Urinary bladder (tissue), 4 donors: ENCODE measurements around the gene RPS5. TPM values are rescaled to one million over a fixed set of nuclear protein-coding genes. Genes with fewer than 3 reads are reported as not detected.
"Not testable (repeated sequence)": the region's sequence is repeated elsewhere in the genome, so short reads cannot be mapped to it uniquely, and the experiment has no call there.

ENCODE experiments used
- DNase-seq: peaks from one replicate; pipeline ENCODE4 v3.0.0-alpha.2; 2015; ENCODE audit errors: extremely low spot score
- H3K27ac ChIP-seq: one replicate; pipeline ENCODE4 v1.5.1; 2013; ENCODE audit warnings: low read depth, mild to moderate bottlenecking, moderate library complexity
- H3K36me3 ChIP-seq: one replicate; pipeline ENCODE4 v1.6.1; 2013; ENCODE audit warnings: mild to moderate bottlenecking, moderate library complexity; ENCODE audit not compliant: insufficient read depth
- H3K4me1 ChIP-seq: one replicate; pipeline ENCODE4 v1.6.1; 2013; ENCODE audit warnings: mild to moderate bottlenecking, moderate library complexity; ENCODE audit not compliant: insufficient read depth
- H3K4me3 ChIP-seq: one replicate; pipeline ENCODE4 v1.5.1; 2013; ENCODE audit warnings: low read depth, low read length
- WGBS: extraction: QIAGEN DNeasy Blood & Tissue Kit; methylation state at CpG from one replicate; pipeline ENCODE4 v1.1.7; 2013; 5-methylcytosine and 5-hydroxymethylcytosine counted together
- polyA plus RNA-seq: library from polyadenylated mRNA; stranded (reverse); fragments of 200-250 nt; gene quantifications from one replicate; pipeline ENCODE4 v1.2.3, GENCODE V29; 2013
- total RNA-seq: library from RNA; depleted of rRNA; stranded (reverse); fragments of >200 nt; gene quantifications from one replicate; pipeline ENCODE4 v1.2.3, GENCODE V29; 2014
- donor health status: healthy with polysubstance abuse.
- donor health status: healthy.

RPS5 gene
- total RNA-seq (1,214 TPM), polyA plus RNA-seq (1,879 TPM)

DNA sequence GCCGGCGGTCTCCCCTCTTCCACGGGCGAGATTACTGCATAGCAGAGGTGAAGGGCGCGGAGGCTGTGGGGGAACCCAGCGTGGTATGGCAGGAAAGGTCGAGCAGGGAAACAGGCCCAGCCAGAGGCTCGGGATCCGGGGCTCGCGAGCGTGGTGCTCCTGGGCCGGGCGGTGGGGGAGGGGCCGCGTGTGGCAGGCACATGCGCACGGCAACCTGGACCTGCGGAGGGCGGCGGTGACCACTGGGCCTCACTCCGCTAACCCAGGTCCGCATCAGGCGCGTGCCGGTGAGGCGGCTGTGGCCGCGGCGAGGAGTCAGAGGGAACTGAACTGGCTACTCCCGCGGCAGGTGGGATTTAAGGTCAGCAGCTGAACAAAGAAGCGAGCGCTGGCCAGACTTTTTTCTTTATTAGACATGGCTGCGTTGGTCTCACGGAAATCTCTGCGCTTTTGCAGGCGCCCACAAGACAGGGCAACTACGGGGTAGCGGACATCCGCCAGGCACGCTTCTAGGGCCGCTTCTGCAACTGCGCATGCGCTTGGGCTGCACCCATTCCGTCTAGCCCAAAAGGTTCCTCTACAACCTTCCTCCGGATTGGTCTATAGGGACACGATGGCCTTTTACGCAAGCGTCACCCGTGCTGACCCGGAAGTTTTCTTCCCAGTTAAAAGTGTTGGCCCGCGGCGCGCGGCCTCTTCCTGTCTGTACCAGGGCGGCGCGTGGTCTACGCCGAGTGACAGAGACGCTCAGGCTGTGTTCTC is at the start of gene RPS5:
RPS5 (plus strand) TSS at position 694 of the 762 bp plus-strand sequence. CDS start 869 bp downstream, outside the sequence.
- DNase-seq: peak; percentile 97
- under 1% methylated on average over 64 of the region's 64 CpGs for WGBS
- Histone ChIP-seq H3K4me1 (peaks cover 2% of the 10 kb centered on the region), H3K4me3 (peak within 1 kb of the TSS; percentile 78), H3K27ac (peak within 1 kb of the TSS; percentile 99), H3K36me3 (no peaks in the 10 kb centered on the region)

DNA sequence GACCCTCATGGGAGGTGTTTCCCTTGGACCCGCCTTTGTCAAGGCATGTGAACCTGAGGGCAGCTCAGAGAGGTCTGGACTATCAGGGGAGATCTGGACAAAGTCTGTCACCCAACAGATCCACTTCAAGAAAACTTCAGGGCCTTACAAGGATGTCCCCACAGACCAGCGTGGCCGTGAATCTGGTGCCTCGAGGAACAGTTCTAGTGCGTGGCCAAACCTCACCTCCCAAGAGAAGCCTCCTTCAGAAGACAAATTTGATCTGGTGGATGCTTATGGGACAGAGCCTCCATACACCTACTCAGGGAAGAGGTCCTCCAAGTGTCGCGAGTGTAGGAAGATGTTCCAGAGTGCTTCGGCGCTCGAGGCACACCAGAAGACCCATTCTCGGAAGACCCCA is 48.7 kb upstream of the RPS5 start:
- H3K36me3 ChIP-seq: peaks cover 2% of the 10 kb centered on the region
- H3K4me1 ChIP-seq: no peaks in the 10 kb centered on the region
- H3K27ac ChIP-seq: no peak overlapping the region
- DNase-seq: no peak
- WGBS: 97% methylated on average over 11 of the region's 11 CpGs
- no peak overlapping the region for H3K4me3 ChIP-seq

DNA sequence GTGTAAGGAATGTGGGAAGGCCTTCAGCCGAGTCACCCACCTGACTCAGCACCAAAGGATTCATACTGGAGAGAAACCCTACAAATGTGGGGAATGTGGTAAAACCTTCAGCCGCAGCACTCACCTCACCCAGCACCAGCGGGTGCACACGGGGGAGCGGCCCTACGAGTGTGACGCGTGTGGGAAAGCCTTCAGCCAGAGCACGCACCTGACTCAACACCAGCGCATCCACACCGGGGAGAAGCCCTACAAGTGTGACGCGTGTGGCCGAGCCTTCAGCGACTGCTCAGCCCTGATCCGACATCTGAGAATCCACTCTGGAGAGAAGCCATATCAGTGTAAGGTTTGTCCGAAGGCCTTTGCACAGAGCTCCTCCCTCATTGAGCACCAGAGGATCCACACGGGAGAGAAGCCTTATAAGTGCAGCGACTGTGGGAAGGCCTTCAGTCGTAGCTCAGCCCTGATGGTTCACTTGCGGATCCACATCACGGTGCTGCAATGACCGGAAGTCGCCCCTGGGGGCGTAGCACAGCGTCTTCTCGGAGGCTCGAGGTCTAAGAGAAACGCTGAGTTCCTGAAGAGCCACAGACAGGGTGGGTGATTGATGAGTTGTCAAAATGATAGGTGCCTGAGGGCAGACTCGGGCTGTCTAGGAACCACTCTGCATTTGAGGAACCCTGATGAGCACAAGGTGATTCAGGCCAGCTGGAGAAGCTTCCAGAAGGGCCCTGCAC is 48.1 kb upstream of the RPS5 start:
- peaks cover 2% of the 10 kb centered on the region for H3K36me3 ChIP-seq
- H3K4me1 ChIP-seq: no peaks in the 10 kb centered on the region
- H3K4me3 ChIP-seq: no peak overlapping the region
- WGBS: 78% methylated on average over 30 of the region's 30 CpGs
- H3K27ac ChIP-seq: no peak overlapping the region
- DNase-seq: no peak

DNA sequence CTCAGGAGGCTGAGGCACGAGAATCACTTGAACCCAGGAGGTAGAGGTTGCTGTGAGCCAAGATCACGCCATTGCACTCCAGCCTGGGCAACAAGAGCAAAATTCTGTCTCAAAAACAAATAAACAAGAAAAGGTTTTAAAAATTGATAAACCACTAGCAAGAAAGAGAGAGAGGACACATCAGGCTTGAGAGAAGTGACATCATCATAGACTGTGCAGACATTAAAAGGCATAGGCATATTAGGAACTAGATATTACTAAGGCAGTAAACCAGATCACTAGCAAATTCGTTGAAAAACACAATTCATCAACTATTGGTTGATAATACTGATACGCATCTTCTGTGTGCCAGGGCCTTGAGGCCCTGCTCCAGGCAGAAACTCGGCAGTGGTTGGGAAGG is 41.5 kb upstream of the RPS5 start:
- WGBS: 69% methylated on average over 5 of the region's 5 CpGs
- Histone ChIP-seq H3K4me1 (no peaks in the 10 kb centered on the region), H3K27ac (no peak overlapping the region), H3K36me3 (peaks cover 2% of the 10 kb centered on the region), H3K4me3 (no peak overlapping the region)
- DNase-seq: no peak

DNA sequence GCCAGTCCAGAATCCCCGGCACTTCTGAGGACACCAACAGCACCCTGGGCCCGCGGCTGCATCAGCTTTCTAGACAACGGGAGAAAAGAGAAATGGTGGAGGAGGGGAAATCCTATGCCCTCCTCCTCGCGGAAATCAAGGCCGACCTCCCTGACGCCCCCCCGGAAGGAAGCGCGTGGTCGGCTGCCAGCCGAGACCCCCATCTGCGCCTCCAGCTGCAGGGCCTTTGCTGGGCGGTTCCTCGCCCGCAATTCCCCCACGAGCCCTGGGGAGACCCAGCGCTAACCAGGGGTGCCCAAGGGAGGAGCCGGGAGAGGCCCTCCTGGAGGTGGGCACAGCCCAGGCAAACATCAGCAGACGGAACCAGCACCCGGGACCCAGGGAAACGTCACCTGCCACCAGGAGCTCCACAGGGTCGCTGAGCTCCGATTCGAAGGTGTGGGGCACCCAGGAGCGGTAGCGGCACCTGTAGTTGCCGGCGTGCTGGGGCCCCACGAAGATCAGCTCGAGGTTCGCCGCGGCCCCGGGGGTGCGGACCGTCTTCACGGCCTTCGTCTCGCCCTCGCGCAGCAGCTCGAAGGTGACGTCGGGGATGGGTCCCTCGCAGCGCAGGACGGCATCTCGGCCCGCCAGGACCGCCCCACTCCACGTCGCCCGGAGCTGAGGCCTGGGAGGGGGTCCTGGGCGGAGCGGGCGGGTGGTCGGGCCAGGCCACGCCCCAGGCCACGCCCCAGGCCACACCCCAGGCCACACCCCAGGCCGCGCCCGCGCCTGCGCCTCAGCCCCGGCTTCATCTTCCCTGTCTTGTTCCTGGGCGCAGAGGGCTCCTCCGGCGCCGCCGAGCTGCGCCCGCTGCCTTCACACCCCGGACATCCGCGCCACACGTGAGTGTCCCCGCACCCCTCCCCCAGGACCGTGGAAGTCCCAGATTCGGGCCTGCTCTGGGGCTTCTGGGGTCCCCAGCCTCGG is 39.8 kb upstream of the RPS5 start:
- H3K4me3 ChIP-seq: peak overlapping the region; percentile 23
- H3K27ac ChIP-seq: no peak overlapping the region
- no peaks in the 10 kb centered on the region for H3K36me3 ChIP-seq
- H3K4me1 ChIP-seq: no peaks in the 10 kb centered on the region
- 1% methylated on average over 82 of the region's 82 CpGs for WGBS
- DNase-seq: no peak

DNA sequence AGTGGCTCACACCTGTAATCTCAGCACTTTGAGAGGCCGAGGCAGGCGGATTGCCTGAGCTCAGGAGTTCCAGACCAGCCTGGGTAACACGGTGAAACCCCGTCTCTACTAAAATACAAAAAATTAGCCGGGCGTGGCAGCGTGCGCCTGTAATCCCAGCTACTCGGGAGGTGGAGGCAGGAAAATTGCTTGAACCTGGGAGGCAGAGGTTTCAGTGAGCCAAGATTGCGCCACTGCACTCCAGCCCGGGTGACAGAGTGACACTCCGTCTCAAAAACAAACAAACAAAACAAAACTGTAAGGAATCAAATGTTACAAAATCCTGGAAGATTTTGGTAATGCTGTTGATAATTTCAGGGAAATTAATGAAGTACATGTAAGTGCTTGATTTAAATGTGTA is 39.0 kb upstream of the RPS5 start:
- H3K36me3 ChIP-seq, H3K27ac ChIP-seq, H3K4me1 ChIP-seq, DNase-seq: not testable (repeated sequence)
- H3K4me3 ChIP-seq: peak overlapping the region; percentile 23
- WGBS: 27% methylated on average over 12 of the region's 12 CpGs

DNA sequence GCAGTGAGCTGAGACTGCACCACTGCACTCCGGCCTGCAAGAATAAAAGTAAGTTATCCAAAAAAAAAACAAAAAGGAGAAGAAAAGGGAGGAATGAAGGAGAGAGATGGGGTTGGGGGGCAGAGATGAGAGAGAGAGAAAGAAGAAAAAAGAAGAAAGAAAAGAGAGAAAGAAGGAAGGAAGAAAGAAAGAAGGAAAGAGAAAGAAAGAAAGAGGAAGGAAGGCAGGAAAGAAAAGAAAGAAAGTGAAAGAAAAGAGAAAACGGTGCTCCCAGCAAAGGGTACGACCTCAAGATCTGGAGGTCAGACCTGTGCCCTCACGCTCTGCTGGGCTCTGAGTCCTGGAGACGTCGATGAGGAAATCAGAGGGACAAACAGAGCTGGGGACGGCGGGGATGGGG is 37.5 kb upstream of the RPS5 start:
- Histone ChIP-seq H3K4me3 (no peak overlapping the region), H3K36me3 (no peaks in the 10 kb centered on the region), H3K27ac (no peak overlapping the region), H3K4me1 (no peaks in the 10 kb centered on the region)
- WGBS: 32% methylated on average over 8 of the region's 8 CpGs
- DNase-seq: no peak

DNA sequence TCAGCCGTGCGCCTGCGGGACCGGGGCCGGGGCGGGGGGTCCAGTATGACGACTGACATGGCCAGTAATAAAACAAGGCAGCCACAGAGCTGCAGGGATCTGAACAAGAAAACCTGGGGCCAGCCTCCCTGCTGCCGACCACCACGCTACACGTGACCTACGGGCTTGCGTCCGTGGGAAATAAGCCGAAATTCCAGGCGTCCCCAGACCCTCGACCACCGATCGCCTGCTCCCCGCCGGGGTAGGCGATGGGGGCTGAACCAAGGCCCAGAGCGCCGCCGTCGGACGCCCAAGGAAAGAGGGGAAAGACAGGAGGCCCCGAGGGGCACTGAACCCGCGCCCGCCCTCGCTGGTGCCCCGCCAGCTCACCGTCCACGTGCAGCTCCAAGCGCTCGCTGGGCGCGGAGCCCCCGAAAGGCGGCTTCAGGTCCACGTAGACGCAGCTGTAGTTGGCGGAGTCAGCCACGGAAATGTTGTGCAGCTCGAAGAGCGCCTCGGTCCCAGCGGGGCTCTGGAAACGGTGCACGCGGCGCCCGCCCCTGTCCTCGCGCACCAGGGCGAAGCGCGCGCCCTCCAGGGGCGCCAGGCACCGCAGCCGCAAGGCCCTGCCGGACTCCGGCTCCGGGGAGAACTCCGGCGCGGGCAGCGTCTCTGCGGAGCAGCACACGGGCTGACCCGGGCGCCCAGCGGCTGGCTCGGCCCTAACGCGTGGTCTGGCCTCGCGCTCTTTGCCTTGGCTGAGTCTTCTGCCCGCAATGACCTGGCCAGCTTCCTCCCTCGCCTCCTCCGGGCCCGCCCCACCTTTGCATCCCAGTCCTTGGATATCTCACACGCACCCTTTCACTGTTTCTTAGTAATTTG is 36.8 kb upstream of the RPS5 start:
- Histone ChIP-seq H3K4me1 (no peaks in the 10 kb centered on the region), H3K36me3 (no peaks in the 10 kb centered on the region), H3K4me3 (no peak overlapping the region), H3K27ac (no peak overlapping the region)
- no peak for DNase-seq
- 14% methylated on average over 84 of the region's 84 CpGs for whole genome bisulfite sequencing

DNA sequence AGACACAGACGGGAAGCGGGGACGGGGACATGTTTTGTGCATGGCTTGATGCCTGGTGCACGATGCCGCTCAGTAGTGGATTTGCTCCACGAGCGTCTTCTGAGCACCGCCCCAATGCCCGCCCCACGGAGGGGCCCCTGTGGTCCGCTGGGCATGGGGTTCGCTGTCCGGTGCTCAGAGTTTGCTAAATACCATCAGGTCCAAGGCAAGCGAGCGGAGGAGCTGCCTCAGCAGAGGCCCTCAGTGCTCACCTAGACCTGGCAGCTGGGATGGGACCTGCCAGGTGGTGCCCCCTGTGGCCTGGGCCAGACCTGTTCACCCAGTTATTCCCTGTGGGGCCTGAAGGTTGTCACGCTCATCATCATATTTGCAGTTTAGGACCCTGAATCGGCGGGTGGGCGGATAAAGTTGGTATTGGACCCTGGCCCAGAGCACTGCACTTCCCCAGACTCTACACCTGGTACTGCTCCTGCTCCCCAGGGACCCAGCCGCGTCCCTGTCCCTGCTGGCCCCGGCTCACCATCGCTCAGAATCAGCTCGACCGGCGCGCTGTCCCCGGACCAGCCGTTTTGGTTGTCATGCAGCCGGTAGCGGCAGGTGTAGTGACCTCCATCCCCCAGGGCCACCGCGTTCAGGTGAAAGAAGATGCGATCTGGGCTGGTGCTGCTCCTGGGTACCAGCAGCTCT is 36.1 kb upstream of the RPS5 start:
- no peak for DNase-seq
- H3K4me1 ChIP-seq: no peaks in the 10 kb centered on the region
- H3K27ac ChIP-seq: no peak overlapping the region
- no peaks in the 10 kb centered on the region for H3K36me3 ChIP-seq
- no peak overlapping the region for H3K4me3 ChIP-seq
- 60% methylated on average over 34 of the region's 34 CpGs for WGBS

DNA sequence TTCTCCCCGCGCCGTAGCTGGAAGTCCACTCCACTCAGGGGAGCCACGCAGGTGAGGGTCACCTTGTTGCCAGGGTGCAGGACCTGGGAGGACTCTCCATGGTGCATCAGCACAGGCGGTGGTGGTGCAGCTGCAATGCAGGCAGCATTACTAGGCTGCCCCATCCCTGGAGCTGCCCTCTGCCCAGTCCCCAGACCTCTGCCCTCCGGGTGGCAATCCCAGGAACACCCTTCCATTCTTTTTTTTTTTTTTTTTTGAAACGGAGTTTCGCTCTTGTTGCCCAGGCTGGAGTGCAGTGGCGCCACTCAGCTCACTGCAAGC is 35.6 kb upstream of the RPS5 start:
- Histone ChIP-seq H3K27ac (no peak overlapping the region), H3K36me3 (no peaks in the 10 kb centered on the region), H3K4me3 (no peak overlapping the region), H3K4me1 (no peaks in the 10 kb centered on the region)
- DNase-seq: no peak
- WGBS: 86% methylated on average over 9 of the region's 9 CpGs

DNA sequence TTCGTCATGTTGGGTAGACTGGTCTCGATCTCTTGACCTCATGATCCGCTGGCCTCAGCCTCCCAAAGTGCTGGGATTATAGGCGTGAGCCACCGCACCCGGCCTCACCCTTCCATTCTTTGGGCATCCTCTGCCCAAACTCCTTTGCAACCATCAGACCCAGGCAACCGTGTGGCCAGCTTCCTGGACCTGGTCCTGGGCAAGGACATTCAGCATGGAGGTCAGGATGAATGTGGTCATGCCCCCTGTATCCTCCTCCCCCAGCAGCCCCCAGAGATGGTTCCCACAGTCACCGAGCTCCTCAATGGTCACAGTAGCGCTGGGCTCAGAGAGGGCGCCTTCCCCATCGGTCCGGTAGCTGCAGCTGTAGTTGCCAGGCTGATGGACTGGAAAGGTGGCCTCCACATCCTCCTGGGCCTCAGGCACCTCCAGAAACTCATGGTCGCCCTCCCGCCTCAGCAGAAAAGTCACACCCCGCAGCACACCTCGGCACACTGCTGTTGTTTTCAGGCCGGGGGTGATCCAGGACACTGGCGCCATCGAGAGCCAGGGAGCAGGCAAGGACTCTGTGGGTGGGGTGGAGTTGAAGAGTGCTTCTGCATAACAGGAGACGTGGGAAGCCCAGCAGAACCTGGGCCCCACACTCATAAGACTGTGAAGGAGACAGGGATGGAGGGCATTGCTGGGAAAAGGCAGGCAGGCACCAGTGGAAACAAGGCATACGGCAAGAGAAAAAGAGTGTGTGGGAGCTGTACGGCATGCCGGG is 34.9 kb upstream of the RPS5 start:
- WGBS: 84% methylated on average over 23 of the region's 23 CpGs
- H3K27ac ChIP-seq: no peak overlapping the region

More for the DNA sequence above, 34.9 kb upstream of the RPS5 start:
- no peak for DNase-seq
- Histone ChIP-seq H3K4me3 (no peak overlapping the region), H3K36me3 (no peaks in the 10 kb centered on the region), H3K4me1 (no peaks in the 10 kb centered on the region)
